Heart left ventricle (tissue), 16 donors: ENCODE data around the gene CACNA1C. TPM values are rescaled to one million over a fixed set of nuclear protein-coding genes. Genes with fewer than 3 reads are reported as not detected.

Source experiments
- ATAC-seq, 4 donors: fragments of 200-7000 bp; cut with Tn5 transposase; one replicate each; pipeline ENCODE4 v1.9.1; 2020 to 2022; ENCODE audit warnings: moderate library complexity in 4 of 4, mild to moderate bottlenecking in 3 of 4, moderate number of reproducible peaks in 1 of 4
- DNase-seq, 5 donors: peaks; one replicate each; pipeline ENCODE4 v3.0.0-alpha.2; 2020
- H3K27ac ChIP-seq, 12 donors: fragments of 200-600 bp; sonication (generic) in 4 of 12; one replicate each; pipeline versions ENCODE4 v1.5.0 to v1.8.0; 2016 to 2022; ENCODE audit warnings: mild to moderate bottlenecking in 2 of 12
- H3K27me3 ChIP-seq, 9 donors: fragments of 200-600 bp; sonication (generic) in 2 of 9; one replicate each; pipeline versions ENCODE4 v1.5.1 to v1.8.0; 2016 to 2022; ENCODE audit warnings: mild to moderate bottlenecking in 3 of 9
- H3K36me3 ChIP-seq, 9 donors: fragments of 200-600 bp; sonication (generic) in 2 of 9; one replicate each; pipeline versions ENCODE4 v1.5.0 to v1.8.0; 2018 to 2022; ENCODE audit warnings: mild to moderate bottlenecking in 2 of 9
- H3K4me1 ChIP-seq, 12 donors: fragments of 200-600 bp; sonication (generic) in 4 of 12; one replicate each; pipeline versions ENCODE4 v1.5.0 to v1.8.0; 2016 to 2022; ENCODE audit warnings: mild to moderate bottlenecking in 3 of 12
- H3K4me3 ChIP-seq, 12 donors: fragments of 200-600 bp; sonication (generic) in 4 of 12; one replicate each; pipeline versions ENCODE4 v1.5.0 to v1.8.0; 2017 to 2022; ENCODE audit warnings: mild to moderate bottlenecking in 9 of 12, moderate library complexity in 4 of 12
- H3K9me3 ChIP-seq, 12 donors: fragments of 200-600 bp; sonication (generic) in 4 of 12; one replicate each; pipeline versions ENCODE4 v1.5.0 to v1.8.0; 2016 to 2022; ENCODE audit warnings: mild to moderate bottlenecking in 1 of 12
- POLR2A ChIP-seq, 2 donors: fragments of 450-650 bp; IDR thresholded peaks; one replicate each; pipeline ENCODE4 v1.6.1; 2017; ENCODE audit warnings: antibody characterized with exemption in 2 of 2, mild to moderate bottlenecking in 2 of 2, moderate library complexity in 2 of 2
- WGBS, 4 donors: extraction: QIAGEN DNeasy Blood & Tissue Kit in 2 of 4; methylation state at CpG; one replicate each; pipeline versions ENCODE4 v1.1.5 to v1.1.7; 2013 to 2018; 5-methylcytosine and 5-hydroxymethylcytosine counted together
- intact Hi-C, 10 donors: fragments of 100-400 bp; cut with DNase I; formaldehyde crosslinking; loops; one replicate each; pipeline versions ENCODE4 v1.11.1 to v1.14.2; 2022
- polyA plus RNA-seq, 2 donors: library from polyadenylated mRNA; stranded (reverse); fragments of 200-250 nt; gene quantifications; one replicate each; pipeline ENCODE4 v1.2.3, GENCODE V29; 2013
- total RNA-seq, 9 donors: library from RNA; depleted of rRNA in 2 of 9; stranded (reverse); fragments of >200 nt in 2 of 9; fragmentation: NEBNext Ultra II Directional in 3 of 9; extraction: Animal tissue kit (Norgen Biotek cat#: 25700) in 3 of 9; gene quantifications; one replicate each; pipeline versions ENCODE4 v1.1.0 to v1.2.4, GENCODE V29; 2016 to 2023
- TF ChIP-seq, protein P1 (sequence below), 12 donors: fragments of 200-600 bp; sonication (generic) in 4 of 12; IDR thresholded peaks; one replicate each; pipeline versions ENCODE4 v1.5.0 to v1.8.0; 2018 to 2022; ENCODE audit warnings: antibody characterized with exemption in 12 of 12, mild to moderate bottlenecking in 5 of 12
- donor health status: ischemic (EF 13 %, LVEDD 7.1; RV severe dilation, severe dysfunction).
- donor health status: healthy with polysubstance abuse.
- donor health status: DM: no; HTN: yes; CAD: no.
- donor health status: DM: no; HTN: no; CAD: no.
- donor health status: ischemic (EF 25% LVEDD 6.9; RV normal size, moderate dysfunction).
- donor health status: ischemic (EF 25% LVEDD 5.7; RV mildly dilated, moderate dysfunction).
- donor health status: healthy.
- donor health status: DM: yes; HTN: yes; CAD: no.
- donor health status: ischemic (EF 35%, LVEDD 5.7; RV mildly dilated, moderate dysfunction).
- donor health status: nonischemic (EF 11% LVEDD 7.7; RV severe dilation, severe dysfunction).
- donor health status: DM: yes; HTN: yes; CAD: no.
- donor health status: PGD.
- donor health status: ischemic (EF 29% LVEDD 5.4; RV normal size, mild dysfunction).
- donor health status: nonischemic (EF 23%, LVEDD 6.1; RV moderate dilation, normal function).

The CACNA1C gene
- total and polyA plus RNA-seq, 11 donors, result 41.9 to 196 (median 164) TPM

- intact Hi-C loops, result loop anchor here in 3 of 10 donors (5.0 to 10.0 kb wide), 4 partner anchors 121 to 314 kb away; partner anchors contain the start of gene CACNA1C (in 1 of the 3)
- TF ChIP-seq, protein P1, sequence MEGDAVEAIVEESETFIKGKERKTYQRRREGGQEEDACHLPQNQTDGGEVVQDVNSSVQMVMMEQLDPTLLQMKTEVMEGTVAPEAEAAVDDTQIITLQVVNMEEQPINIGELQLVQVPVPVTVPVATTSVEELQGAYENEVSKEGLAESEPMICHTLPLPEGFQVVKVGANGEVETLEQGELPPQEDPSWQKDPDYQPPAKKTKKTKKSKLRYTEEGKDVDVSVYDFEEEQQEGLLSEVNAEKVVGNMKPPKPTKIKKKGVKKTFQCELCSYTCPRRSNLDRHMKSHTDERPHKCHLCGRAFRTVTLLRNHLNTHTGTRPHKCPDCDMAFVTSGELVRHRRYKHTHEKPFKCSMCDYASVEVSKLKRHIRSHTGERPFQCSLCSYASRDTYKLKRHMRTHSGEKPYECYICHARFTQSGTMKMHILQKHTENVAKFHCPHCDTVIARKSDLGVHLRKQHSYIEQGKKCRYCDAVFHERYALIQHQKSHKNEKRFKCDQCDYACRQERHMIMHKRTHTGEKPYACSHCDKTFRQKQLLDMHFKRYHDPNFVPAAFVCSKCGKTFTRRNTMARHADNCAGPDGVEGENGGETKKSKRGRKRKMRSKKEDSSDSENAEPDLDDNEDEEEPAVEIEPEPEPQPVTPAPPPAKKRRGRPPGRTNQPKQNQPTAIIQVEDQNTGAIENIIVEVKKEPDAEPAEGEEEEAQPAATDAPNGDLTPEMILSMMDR (IDR thresholded peaks at IDR 0.05), result no peak
- TF ChIP-seq POLR2A (IDR thresholded peaks at IDR 0.05), result no peak
- no peaks in the 10 kb centered on the region for H3K27me3 ChIP-seq
- ATAC-seq, result no peak
- H3K27ac ChIP-seq, result peak overlapping the region; percentile 37 to 82 (median 74)
- peaks cover 4 to 100% (median 87%) of the 10 kb centered on the region in 12 donors for H3K4me1 ChIP-seq
- no peaks in the 10 kb centered on the region for H3K36me3 ChIP-seq
- H3K9me3 ChIP-seq, result no peaks in the 10 kb centered on the region
- DNase-seq, result no peak
- 35 to 48% (median 45%) methylated on average over 5 of the region's 5 CpGs for WGBS, 4 donors
- H3K4me3 ChIP-seq, result no peak overlapping the region
Observed at GRCh38 chr12:2286047-2286446, 233.3 kb downstream of the CACNA1C start.

- TF ChIP-seq, protein P1 (IDR thresholded peaks at IDR 0.05), result no peak
- no peak for TF ChIP-seq POLR2A (IDR thresholded peaks at IDR 0.05)
- no peak overlapping the region for H3K4me3 ChIP-seq
- peak overlapping the region; percentile 14 to 82 (median 74) for H3K27ac ChIP-seq
- no peaks in the 10 kb centered on the region for H3K36me3 ChIP-seq
- no peaks in the 10 kb centered on the region for H3K9me3 ChIP-seq
- peaks cover 4 to 100% (median 87%) of the 10 kb centered on the region in 12 donors for H3K4me1 ChIP-seq
- DNase-seq (no peak), ATAC-seq (peak in 1 of 4 donors; percentile 23)
- WGBS, 4 donors, result 51 to 62% (median 52%) methylated on average over 9 of the region's 9 CpGs
- intact Hi-C loops, result loop anchor here in 3 of 10 donors (5.0 to 10.0 kb wide), 4 partner anchors 122 to 314 kb away; partner anchors contain the start of gene CACNA1C (in 1 of the 3)
- H3K27me3 ChIP-seq, result no peaks in the 10 kb centered on the region
Observed at GRCh38 chr12:2286461-2287131, 233.8 kb downstream of the CACNA1C start.

- H3K27me3 ChIP-seq, result no peaks in the 10 kb centered on the region
- intact Hi-C loops, result loop anchor here in 3 of 10 donors (5.0 to 10.0 kb wide), 4 partner anchors 122 to 315 kb away; partner anchors contain the start of gene CACNA1C (in 1 of the 3)
- 42 to 55% (median 46%) methylated on average over 12 of the region's 12 CpGs for WGBS, 4 donors
- no peak for TF ChIP-seq POLR2A (IDR thresholded peaks at IDR 0.05)
- TF ChIP-seq, protein P1 (IDR thresholded peaks at IDR 0.05), result no peak
- no peaks in the 10 kb centered on the region for H3K9me3 ChIP-seq
- ATAC-seq, result peak in 1 of 4 donors; percentile 20
- peaks cover 4 to 100% (median 89%) of the 10 kb centered on the region in 12 donors for H3K4me1 ChIP-seq
- H3K27ac ChIP-seq, result peak overlapping the region; percentile 14 to 82 (median 74)
- no peak overlapping the region for H3K4me3 ChIP-seq
- no peaks in the 10 kb centered on the region for H3K36me3 ChIP-seq
- DNase-seq, result peak in 3 of 5 donors; percentile 45 to 69 (median 68)
Observed at GRCh38 chr12:2287151-2287550, 234.4 kb downstream of the CACNA1C start.

DNA sequence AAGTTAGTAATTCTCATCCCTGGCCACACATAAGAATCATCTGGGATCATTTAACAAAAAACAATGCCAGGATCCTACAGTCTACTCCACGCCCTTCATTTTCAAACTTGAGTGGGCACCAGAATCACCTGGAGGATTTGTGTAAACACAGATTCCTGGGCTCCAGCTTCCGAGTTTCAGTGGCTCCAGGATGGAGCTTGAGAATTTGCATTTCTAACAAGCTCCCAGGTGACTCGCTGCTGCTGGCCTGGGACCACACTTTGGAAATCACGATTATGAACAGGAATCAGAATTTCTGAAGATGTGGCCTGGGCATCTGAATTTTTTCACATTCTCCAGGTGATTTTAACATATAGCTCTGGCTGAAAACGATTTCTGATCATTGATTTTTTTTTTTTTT lies 234.8 kb downstream of the CACNA1C start:
- Histone ChIP-seq H3K4me3 (no peak overlapping the region), H3K9me3 (no peaks in the 10 kb centered on the region), H3K27ac (peak overlapping the region in 11 of 12 donors; percentile 14 to 82 (median 75)), H3K36me3 (no peaks in the 10 kb centered on the region), H3K4me1 (peaks cover 4 to 100% (median 89%) of the 10 kb centered on the region in 12 donors), H3K27me3 (no peaks in the 10 kb centered on the region)
- ATAC-seq, result no peak
- WGBS, 4 donors, result 68 to 80% (median 72%) methylated on average over 5 of the region's 5 CpGs
- DNase-seq, result no peak
- intact Hi-C loops, result loop anchor here in 3 of 10 donors (5.0 to 10.0 kb wide), 4 partner anchors 123 to 315 kb away; partner anchors contain the start of gene CACNA1C (in 1 of the 3)
- TF ChIP-seq, protein P1 (IDR thresholded peaks at IDR 0.05), result no peak
- TF ChIP-seq POLR2A (IDR thresholded peaks at IDR 0.05), result no peak
